Keratinocyte (primary cell): ENCODE results near the gene METTL25B.

ENCODE experiments used
- CTCF ChIP-seq, 3 experiments: IDR thresholded peaks in 1 of 3; conservative IDR thresholded peaks in 1 of 3; optimal IDR thresholded peaks in 1 of 3; 2 replicates in 2 of 3; 3 replicates in 1 of 3; pipeline versions ENCODE3 to v1.5.1; 2011; ENCODE audit warnings: low read length in 3 of 3, mild to moderate bottlenecking in 3 of 3, moderate library complexity in 2 of 3, control low read depth in 1 of 3, inconsistent platforms in 1 of 3; ENCODE audit not compliant: insufficient read depth in 2 of 3; ENCODE audit errors: extremely low read depth in 1 of 3
- EZH2 ChIP-seq: IDR thresholded peaks from one replicate; pipeline ENCODE4 v1.6.1; 2012; ENCODE audit warnings: inconsistent platforms, mild to moderate bottlenecking, low read length, moderate library complexity

DNA sequence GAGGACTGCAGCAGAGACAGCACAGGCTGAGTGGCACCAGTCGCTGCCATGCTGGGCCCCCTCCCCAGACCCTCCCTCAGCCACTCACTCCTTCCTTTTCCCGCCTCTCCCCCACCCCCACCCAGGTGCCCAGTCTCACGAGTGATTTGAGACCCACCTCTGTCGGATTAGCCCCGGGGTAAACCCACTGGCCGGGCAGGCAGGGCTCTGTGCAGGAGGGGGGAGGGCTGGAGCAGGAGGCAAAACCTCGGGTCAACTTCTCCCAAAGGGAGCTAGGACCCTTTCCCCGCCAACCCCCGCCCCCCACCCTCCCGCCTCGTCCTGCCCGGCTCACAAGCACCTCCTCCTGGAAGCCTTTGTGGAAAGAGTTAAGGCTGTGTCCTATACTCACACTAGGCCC is 16.1 kb downstream of the METTL25B start:
- TF ChIP-seq CTCF (optimal IDR thresholded peaks at IDR 0.05 in 1 of 3, IDR thresholded peaks at IDR 0.05 in 1 of 3, conservative IDR thresholded peaks at IDR 0.05 in 1 of 3; ENCODE audit: extremely low read depth in 1 of 3, insufficient read depth in 2 of 3, low read length in 3 of 3) (no peak), EZH2 (no peak)
